Bronchial epithelial cell (primary cell): ENCODE measurements around the gene TBX6. TPM values are rescaled to one million over a fixed set of nuclear protein-coding genes. Genes with fewer than 3 reads are reported as not detected.
A peak's percentile ranks its signal among the peaks of the same experiment; 100 is the strongest.

Experiments used
- DNase-seq: peaks from one replicate; pipeline ENCODE4 v3.0.0-alpha.2; 2010; ENCODE audit warnings: low read depth
- FAIRE-seq: peaks from 2 replicates; lab custom pipeline; 2011; peaks lifted over from hg19 to GRCh38; lab: Jason Lieb, UNC
- H3K27me3 ChIP-seq: 2 replicates; pipeline ENCODE4 v1.5.1; 2011; ENCODE audit warnings: low read length; ENCODE audit not compliant: control insufficient read depth, insufficient read depth
- H3K36me3 ChIP-seq: 2 replicates; pipeline ENCODE4 v1.5.1; 2011; ENCODE audit warnings: low read length; ENCODE audit not compliant: control insufficient read depth, insufficient read depth
- H3K4me3 ChIP-seq: 2 replicates; pipeline ENCODE4 v1.5.1; 2011; ENCODE audit warnings: mild to moderate bottlenecking, low read depth, low read length, control low read depth
- total RNA-seq: library from RNA; depleted of rRNA; stranded (reverse); fragments of >200 nt; gene quantifications from 2 replicates; pipeline ENCODE4 v1.2.1, GENCODE V29; 2014
- TF ChIP-seq, protein P1 (sequence below): IDR thresholded peaks from 2 replicates; pipeline ENCODE4 v1.5.1; 2011; ENCODE audit warnings: mild to moderate bottlenecking, moderate library complexity, low read length, control low read depth, inconsistent platforms; ENCODE audit not compliant: insufficient read depth, severe bottlenecking

The TBX6 gene
- total RNA-seq, 1 donor from 2014 or later: 0.26 TPM

DNA sequence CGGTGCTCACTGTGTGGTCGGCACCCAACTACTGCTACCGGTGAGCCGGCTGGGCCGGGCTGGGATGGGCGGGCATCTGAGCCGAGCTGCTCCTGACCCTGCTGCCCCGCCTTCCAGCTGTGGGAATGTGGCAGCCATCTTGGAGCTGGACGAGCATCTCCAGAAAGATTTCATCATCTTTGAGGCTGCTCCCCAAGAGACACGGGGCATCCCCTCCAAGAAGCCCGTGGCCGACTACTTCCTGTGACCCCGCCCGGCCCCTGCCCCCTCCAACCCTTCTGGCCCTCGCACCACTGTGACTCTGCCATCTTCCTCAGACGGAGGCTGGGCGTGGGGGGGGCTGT, 6.9 kb downstream of the TBX6 start:
- Histone ChIP-seq H3K36me3 (peaks cover 35% of the 10 kb centered on the region), H3K4me3 (no peak overlapping the region), H3K27me3 (no peaks in the 10 kb centered on the region)
- DNase-seq (no peak), FAIRE-seq (no peak)
- TF ChIP-seq, protein P1, sequence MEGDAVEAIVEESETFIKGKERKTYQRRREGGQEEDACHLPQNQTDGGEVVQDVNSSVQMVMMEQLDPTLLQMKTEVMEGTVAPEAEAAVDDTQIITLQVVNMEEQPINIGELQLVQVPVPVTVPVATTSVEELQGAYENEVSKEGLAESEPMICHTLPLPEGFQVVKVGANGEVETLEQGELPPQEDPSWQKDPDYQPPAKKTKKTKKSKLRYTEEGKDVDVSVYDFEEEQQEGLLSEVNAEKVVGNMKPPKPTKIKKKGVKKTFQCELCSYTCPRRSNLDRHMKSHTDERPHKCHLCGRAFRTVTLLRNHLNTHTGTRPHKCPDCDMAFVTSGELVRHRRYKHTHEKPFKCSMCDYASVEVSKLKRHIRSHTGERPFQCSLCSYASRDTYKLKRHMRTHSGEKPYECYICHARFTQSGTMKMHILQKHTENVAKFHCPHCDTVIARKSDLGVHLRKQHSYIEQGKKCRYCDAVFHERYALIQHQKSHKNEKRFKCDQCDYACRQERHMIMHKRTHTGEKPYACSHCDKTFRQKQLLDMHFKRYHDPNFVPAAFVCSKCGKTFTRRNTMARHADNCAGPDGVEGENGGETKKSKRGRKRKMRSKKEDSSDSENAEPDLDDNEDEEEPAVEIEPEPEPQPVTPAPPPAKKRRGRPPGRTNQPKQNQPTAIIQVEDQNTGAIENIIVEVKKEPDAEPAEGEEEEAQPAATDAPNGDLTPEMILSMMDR: no peak

DNA sequence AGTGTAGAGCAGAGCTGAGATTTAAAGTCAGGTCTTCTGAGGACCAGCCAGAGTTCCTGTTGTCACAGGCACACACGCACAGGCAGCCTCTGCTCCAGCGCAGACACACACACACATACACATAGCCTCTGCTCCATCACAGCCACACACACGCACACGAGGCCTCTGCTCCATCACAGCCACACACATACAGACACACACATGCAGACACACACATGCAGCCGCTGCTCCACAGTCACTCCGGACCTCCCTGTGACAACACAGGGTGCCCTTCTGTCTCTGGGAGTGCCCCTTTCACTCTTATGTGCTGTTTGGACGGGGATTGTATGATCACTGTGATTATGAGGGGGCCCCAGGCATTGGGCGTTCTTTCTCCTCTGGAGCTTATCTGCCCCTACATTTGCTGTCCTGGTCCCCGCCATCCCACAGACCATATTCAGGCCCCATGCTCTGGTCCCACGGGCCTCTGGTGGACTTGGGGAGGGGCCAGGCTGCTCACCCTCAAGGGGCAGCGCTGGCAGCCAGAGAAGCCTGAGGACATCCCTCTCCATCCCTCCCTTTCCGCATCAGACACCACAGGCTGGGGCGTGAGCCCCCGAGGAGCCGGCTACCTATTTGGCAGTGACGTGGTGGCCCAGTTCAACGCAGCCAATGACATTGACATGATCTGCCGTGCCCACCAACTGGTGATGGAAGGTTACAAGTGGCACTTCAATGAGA, 7.5 kb downstream of the TBX6 start:
- FAIRE-seq (no peak), DNase-seq (no peak)
- Histone ChIP-seq H3K4me3 (no peak overlapping the region), H3K27me3 (no peaks in the 10 kb centered on the region), H3K36me3 (peaks cover 38% of the 10 kb centered on the region)
- TF ChIP-seq, protein P1: no peak

DNA sequence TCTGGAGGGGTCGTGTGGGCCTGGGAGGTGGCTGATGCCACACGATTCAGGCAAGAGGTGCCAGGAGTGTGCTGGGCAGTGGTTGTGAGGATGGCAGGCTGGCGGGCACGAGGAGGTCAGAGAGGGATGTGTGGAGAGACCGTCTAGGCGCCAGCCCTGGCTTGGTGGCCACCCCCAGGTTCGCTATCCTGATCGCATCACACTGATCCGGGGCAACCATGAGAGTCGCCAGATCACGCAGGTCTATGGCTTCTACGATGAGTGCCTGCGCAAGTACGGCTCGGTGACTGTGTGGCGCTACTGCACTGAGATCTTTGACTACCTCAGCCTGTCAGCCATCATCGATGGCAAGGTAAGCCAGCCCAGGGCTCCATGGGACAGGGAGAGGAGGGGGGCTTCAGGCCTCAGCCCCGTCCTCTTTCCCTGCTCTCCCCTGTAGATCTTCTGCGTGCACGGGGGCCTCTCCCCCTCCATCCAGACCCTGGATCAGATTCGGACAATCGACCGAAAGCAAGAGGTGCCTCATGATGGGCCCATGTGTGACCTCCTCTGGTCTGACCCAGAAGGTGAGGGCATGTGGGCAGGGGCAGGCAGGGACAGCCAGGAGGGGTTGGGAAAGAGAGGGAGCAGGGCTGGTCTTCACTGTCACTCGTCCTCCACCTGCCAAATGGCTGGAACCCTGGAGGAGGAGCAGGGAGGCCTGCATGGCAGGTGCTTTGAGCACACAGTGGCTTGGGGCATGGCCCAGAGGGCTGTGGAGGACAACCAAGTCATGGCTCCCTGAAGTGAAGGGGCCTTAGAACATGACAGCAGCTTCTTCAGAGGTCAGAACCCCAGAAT, 8.3 kb downstream of the TBX6 start:
- FAIRE-seq (no peak), DNase-seq (no peak)
- Histone ChIP-seq H3K4me3 (no peak overlapping the region), H3K36me3 (peaks cover 40% of the 10 kb centered on the region), H3K27me3 (no peaks in the 10 kb centered on the region)
- TF ChIP-seq, protein P1: no peak

DNA sequence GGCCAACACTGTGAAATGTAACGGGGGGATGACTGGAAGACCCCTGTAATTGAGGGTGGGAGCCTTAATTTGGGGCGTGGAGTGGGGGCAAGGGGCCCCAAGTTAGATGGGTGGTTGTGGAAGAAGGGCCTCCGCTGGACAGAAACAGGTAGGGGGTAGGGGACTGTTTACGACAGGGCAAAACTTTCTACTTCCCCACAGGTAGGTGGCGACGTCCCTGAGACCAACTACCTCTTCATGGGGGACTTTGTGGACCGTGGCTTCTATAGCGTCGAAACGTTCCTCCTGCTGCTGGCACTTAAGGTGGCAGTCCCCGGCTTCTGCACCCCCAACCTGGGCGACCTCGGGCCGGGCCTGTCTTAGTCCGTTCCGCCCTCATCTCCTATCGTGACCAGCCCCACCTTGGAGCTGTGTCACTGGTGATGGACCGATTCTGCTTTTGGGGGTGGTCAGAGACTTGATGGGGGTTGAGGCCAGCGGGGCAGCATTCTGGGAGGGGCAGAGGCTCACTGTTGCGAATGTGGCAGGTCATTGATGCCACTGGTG, 9.1 kb downstream of the TBX6 start:
- Histone ChIP-seq H3K36me3 (peaks cover 45% of the 10 kb centered on the region), H3K27me3 (no peaks in the 10 kb centered on the region), H3K4me3 (no peak overlapping the region)
- no peak for FAIRE-seq
- TF ChIP-seq, protein P1: peak; percentile 26
- no peak for DNase-seq

DNA sequence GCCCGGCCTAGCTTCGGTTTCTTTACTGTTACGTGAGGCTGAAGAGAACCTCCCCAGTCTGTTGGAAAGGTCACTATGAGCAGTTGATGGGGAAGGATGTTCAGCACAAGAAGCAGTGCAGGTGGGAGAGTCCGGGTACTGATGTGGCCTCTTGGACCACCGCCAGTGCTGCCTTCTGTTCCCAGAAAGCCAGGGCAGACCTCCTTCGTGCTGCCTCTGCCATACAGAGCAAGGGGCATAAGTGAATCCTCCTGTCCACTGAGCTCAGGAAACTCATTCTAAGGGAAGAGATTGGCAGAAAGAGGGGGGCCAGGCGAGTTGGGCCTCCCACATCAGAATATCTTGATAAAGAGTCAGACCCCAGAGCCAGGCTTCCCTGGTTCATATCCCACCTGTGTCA, 12.2 kb downstream of the TBX6 start:
- Histone ChIP-seq H3K36me3 (peaks cover 39% of the 10 kb centered on the region), H3K4me3 (no peak overlapping the region), H3K27me3 (no peaks in the 10 kb centered on the region)
- no peak for DNase-seq
- no peak for FAIRE-seq
- TF ChIP-seq, protein P1: no peak
